HEK293T (cell line): Measurements from ENCODE around the gene CALN1.
A peak's percentile ranks its signal among the peaks of the same experiment; 100 is the strongest.

ENCODE experiments used
- CTCF ChIA-PET: fragments of 350-600 bp; formaldehyde crosslinking; extraction: SDS; loops from one replicate; lab custom pipeline; 2021; ENCODE audit warnings: antibody characterized with exemption, inconsistent platforms; lab: Yijun Ruan, JAX
- POLR2A ChIA-PET: fragments of 350-600 bp; formaldehyde crosslinking; extraction: SDS; loops from one replicate; lab custom pipeline; 2020; ENCODE audit warnings: antibody characterized with exemption, inconsistent platforms; lab: Yijun Ruan, JAX
- DNase-seq: peaks from one replicate; pipeline ENCODE4 v3.0.0; 2012; ENCODE audit warnings: mixed read lengths; ENCODE audit errors: extremely low spot score
- ARNT ChIP-seq: fragments of 450-650 bp; IDR thresholded peaks from 2 replicates; pipeline ENCODE4 v1.6.1; 2017; ENCODE audit warnings: mild to moderate bottlenecking
- BHLHE40 ChIP-seq: fragments of 450-650 bp; IDR thresholded peaks from 2 replicates; pipeline ENCODE4 v1.6.1; 2016; ENCODE audit warnings: mild to moderate bottlenecking, moderate library complexity, borderline replicate concordance
- CTBP1 ChIP-seq: fragments of 450-650 bp; IDR thresholded peaks from 2 replicates; pipeline ENCODE4 v1.6.1; 2016; ENCODE audit warnings: borderline replicate concordance
- ELF4 ChIP-seq: fragments of 450-650 bp; IDR thresholded peaks from 2 replicates; pipeline ENCODE4 v1.6.1; 2017; ENCODE audit warnings: antibody characterized with exemption
- FOXA1 ChIP-seq: fragments of 450-650 bp; IDR thresholded peaks from 2 replicates; pipeline ENCODE4 v1.6.1; 2016; ENCODE audit warnings: mild to moderate bottlenecking
- FOXK2 ChIP-seq: fragments of 450-650 bp; IDR thresholded peaks from 2 replicates; pipeline ENCODE4 v1.6.1; 2016; ENCODE audit warnings: mild to moderate bottlenecking
- FOXM1 ChIP-seq: fragments of 450-650 bp; IDR thresholded peaks from 2 replicates; pipeline ENCODE4 v1.6.1; 2017; ENCODE audit warnings: mild to moderate bottlenecking, borderline replicate concordance
- HDGF ChIP-seq: fragments of 450-650 bp; IDR thresholded peaks from 2 replicates; pipeline ENCODE4 v1.6.1; 2017; ENCODE audit warnings: antibody characterized with exemption, borderline replicate concordance
- L3MBTL2 ChIP-seq: fragments of 450-650 bp; conservative IDR thresholded peaks from 2 replicates; pipeline ENCODE4 v1.6.1; 2016; ENCODE audit warnings: mild to moderate bottlenecking
- LEF1 ChIP-seq: fragments of 450-650 bp; IDR thresholded peaks from 2 replicates; pipeline ENCODE4 v1.6.1; 2017; ENCODE audit warnings: mild to moderate bottlenecking, borderline replicate concordance
- NFRKB ChIP-seq: fragments of 450-650 bp; IDR thresholded peaks from 2 replicates; pipeline ENCODE4 v1.6.1; 2016; ENCODE audit warnings: mild to moderate bottlenecking, moderate library complexity
- PKNOX1 ChIP-seq: fragments of 450-650 bp; IDR thresholded peaks from 2 replicates; pipeline ENCODE4 v1.6.1; 2016
- SP1 ChIP-seq: fragments of 450-650 bp; IDR thresholded peaks from 2 replicates; pipeline ENCODE4 v1.6.1; 2017
- SUZ12 ChIP-seq: fragments of 450-650 bp; IDR thresholded peaks from 2 replicates; pipeline ENCODE4 v1.6.1; 2016; ENCODE audit warnings: mild to moderate bottlenecking
- TARDBP ChIP-seq: fragments of 450-650 bp; IDR thresholded peaks from 2 replicates; pipeline ENCODE4 v1.6.1; 2016
- ZNF384 ChIP-seq: fragments of 450-650 bp; IDR thresholded peaks from 2 replicates; pipeline ENCODE4 v1.6.1; 2016

CALN1 gene

GRCh38 chr7:72334698-72335097 lies 77.4 kb downstream of the CALN1 start:
- POLR2A ChIA-PET = no interaction called here
- CTCF ChIA-PET = interaction anchor here (0.6 to 1.0 kb wide), 2 partner anchors 10 to 150 kb away, joined by 3 to 4 read pairs; no protein-coding TSS in a partner anchor
- no peak for DNase-seq
- no peak for TF ChIP-seq HDGF
- no peak for TF ChIP-seq PKNOX1
- no peak for TF ChIP-seq LEF1
- TF ChIP-seq L3MBTL2 = no peak
- TF ChIP-seq ELF4 = no peak
- no peak for TF ChIP-seq SUZ12
- TF ChIP-seq CTBP1 = no peak
- no peak for TF ChIP-seq BHLHE40
- TF ChIP-seq ZNF384 = no peak

- CTCF ChIA-PET = interaction anchor here (0.6 to 1.4 kb wide), 3 partner anchors 9 to 41 kb away, joined by 3 to 5 read pairs (median 4); no protein-coding TSS in a partner anchor
- no peak for TF ChIP-seq SUZ12
- TF ChIP-seq CTBP1 = no peak
- no peak for TF ChIP-seq LEF1
- TF ChIP-seq ARNT = no peak
- TF ChIP-seq TARDBP = no peak
- no peak for TF ChIP-seq FOXM1
- no peak for TF ChIP-seq FOXA1
- no peak for TF ChIP-seq FOXK2
- TF ChIP-seq HDGF = no peak
These were observed 78.1 kb downstream of the CALN1 start for GRCh38 chr7:72334066-72334465.

GRCh38 chr7:72326811-72327210 lies 85.3 kb downstream of the CALN1 start:
- TF ChIP-seq SUZ12 (no peak), CTBP1 (no peak), TARDBP (no peak), NFRKB (no peak), ARNT (no peak), PKNOX1 (no peak), SP1 (no peak), ZNF384 (no peak), LEF1 (no peak), FOXM1 (no peak), HDGF (no peak), BHLHE40 (no peak), FOXK2 (no peak), ELF4 (no peak), FOXA1 (no peak), L3MBTL2 (no peak)
- DNase-seq = no peak
- ChIA-PET CTCF (no interaction called here), POLR2A (no interaction called here)

More at GRCh38 chr7:72334066-72334465, 78.1 kb downstream of the CALN1 start:
- POLR2A ChIA-PET = no interaction called here
- DNase-seq = peak; percentile 17

DNA sequence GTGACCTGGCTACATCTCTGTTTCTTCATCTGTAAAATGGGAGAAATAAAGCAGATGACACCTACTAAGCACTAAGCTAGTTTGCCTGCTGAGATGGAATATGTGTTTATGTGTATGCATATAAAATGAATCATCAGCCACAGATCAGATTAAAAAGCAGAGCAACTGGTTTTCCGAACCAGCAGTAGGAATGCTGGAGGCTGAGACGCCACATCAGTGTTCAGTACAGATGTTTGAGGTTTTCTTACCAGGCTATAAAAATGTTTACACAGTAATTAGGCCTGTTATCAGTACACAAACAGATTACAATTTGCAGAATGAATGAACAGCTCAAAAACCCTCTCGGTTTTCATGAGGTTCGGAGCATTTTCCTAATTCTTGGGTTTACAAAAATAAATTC lies 85.8 kb downstream of the CALN1 start:
- TF ChIP-seq PKNOX1 (no peak), FOXA1 (no peak), HDGF (no peak), SP1 (no peak), TARDBP (no peak), ELF4 (no peak), FOXK2 (no peak)
- DNase-seq = no peak
- POLR2A ChIA-PET = no interaction called here
- CTCF ChIA-PET = no interaction called here

DNA sequence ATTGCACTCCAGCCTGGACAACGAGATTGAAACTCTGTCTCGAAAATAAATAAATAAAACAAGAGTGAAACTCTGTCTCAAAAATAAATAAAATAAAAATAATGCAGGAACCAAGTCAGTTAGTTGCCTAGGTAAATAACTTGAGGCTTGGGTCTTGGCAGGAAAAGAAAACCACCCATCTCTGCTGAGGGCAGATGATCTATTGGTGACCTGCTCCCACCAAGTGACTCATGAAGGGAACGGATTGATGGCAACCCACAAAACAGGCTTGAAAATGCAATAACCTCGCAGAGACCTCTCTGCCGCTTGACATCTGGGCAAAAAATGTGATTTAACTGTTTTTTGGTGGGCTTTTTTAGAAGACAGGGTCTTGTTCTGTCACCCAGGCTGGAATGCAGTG lies 86.6 kb downstream of the CALN1 start:
- TF ChIP-seq TARDBP (no peak), LEF1 (no peak), CTBP1 (no peak), ARNT (no peak), ELF4 (no peak), PKNOX1 (no peak), FOXM1 (no peak), ZNF384 (no peak), FOXA1 (no peak), NFRKB (no peak), SP1 (no peak), FOXK2 (no peak), HDGF (no peak), BHLHE40 (no peak), L3MBTL2 (no peak), SUZ12 (no peak)
- no peak for DNase-seq
- CTCF ChIA-PET = no interaction called here
- POLR2A ChIA-PET = no interaction called here

GRCh38 chr7:72321637-72322036 lies 90.5 kb downstream of the CALN1 start:
- ChIA-PET POLR2A (no interaction called here), CTCF (no interaction called here)
- DNase-seq = no peak
- no peak for TF ChIP-seq TARDBP
- no peak for TF ChIP-seq CTBP1
- no peak for TF ChIP-seq ELF4
- no peak for TF ChIP-seq HDGF
- TF ChIP-seq L3MBTL2 = no peak
- TF ChIP-seq ZNF384 = no peak
- no peak for TF ChIP-seq FOXA1
- no peak for TF ChIP-seq ARNT
- no peak for TF ChIP-seq FOXK2
- TF ChIP-seq FOXM1 = no peak
- TF ChIP-seq PKNOX1 = no peak
- TF ChIP-seq SP1 = no peak
- TF ChIP-seq NFRKB = no peak
- TF ChIP-seq BHLHE40 = no peak
- TF ChIP-seq LEF1 = no peak
- TF ChIP-seq SUZ12 = no peak
